ENCODE data around the gene WDR54.

Gene WDR54, protein sequence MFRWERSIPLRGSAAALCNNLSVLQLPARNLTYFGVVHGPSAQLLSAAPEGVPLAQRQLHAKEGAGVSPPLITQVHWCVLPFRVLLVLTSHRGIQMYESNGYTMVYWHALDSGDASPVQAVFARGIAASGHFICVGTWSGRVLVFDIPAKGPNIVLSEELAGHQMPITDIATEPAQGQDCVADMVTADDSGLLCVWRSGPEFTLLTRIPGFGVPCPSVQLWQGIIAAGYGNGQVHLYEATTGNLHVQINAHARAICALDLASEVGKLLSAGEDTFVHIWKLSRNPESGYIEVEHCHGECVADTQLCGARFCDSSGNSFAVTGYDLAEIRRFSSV

DNA sequence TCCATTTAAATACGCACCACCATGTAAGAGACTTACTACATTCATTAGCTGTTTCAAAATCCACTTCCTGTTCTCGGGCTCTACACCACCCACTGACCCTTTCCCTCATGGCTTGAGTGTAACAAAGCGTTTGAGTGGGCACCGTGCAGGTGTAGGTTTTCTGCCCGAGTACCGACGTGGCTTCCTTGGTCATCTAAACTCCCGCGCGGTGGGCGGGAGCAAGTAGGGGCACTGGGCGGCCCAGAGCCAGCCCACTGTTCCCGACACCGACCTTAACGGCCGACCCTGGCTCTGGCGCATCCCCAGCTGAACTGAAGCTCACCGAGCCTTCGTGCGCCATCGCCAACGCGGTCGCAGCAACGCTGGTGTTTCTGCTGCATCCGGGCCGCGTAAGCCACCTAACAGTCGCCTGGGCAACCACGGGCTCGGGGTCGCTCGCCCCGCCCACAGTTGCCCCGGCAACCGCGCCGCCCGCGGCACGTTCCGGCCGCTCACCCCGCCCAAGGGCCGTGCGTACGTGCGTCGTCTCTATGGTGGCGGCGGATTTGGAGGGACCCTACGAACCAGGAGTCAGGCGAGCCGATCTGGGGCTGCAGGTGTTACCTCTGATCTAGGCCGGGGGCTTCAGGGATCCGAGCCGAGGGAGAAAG lies at the start of gene WDR54, which contains the start of gene C2orf81:
Gene WDR54 (plus strand): TSS at position 510 of the 650 bp plus-strand sequence. CDS start 424 bp downstream, outside the sequence.
Gene C2orf81 (minus strand): TSS at position 399 of the 650 bp plus-strand sequence. CDS start 59 bp downstream, at position 340.
- H3K4me3 ChIP-seq, result peak within 1 kb of the TSS; percentile 86
- TF ChIP-seq EZH2 (IDR thresholded peaks at IDR 0.05) (no peak), POLR2AphosphoS5 (IDR thresholded peaks at IDR 0.05; ENCODE audit: borderline replicate concordance, low read depth, low read length) (peak; percentile 85)
- H3K27ac ChIP-seq, result no peak within 1 kb of the TSS
- H3K9ac ChIP-seq (ENCODE audit: insufficient read length), result peak within 1 kb of the TSS; percentile 50
- no peaks in the 10 kb centered on the region for H3K9me3 ChIP-seq (ENCODE audit: low read depth, low read length)
- no peaks in the 10 kb centered on the region; the same call in 1 of the 2 replicates for H3K36me3 ChIP-seq (ENCODE audit: insufficient read depth, low read length)
- DNase-seq (ENCODE audit: low read depth, low spot score), result no peak

DNA sequence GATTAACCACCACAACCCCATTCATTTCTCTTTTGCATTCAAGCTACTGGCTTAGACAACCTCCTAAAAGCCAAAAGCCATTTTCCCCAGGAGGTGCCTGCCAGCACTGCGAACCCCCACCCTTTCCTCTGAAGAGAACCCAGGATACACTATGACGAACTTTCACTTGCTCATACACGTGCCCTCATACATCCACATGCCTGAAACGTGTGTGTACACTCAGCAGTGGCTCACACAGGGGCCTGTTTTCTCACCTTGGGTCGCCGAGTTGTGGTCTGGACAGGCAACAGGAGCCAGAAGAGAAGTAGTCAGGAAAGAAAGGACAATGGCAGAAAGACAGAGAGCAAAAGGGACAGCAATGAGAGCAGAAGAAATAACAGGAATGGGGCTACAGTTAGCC lies 48.9 kb upstream of the WDR54 start:
- no peak for TF ChIP-seq EZH2 (IDR thresholded peaks at IDR 0.05)
- Histone ChIP-seq H3K4me3 (no peak overlapping the region), H3K9me3 (ENCODE audit: low read depth, low read length) (no peaks in the 10 kb centered on the region), H3K36me3 (ENCODE audit: insufficient read depth, low read length) (peaks cover 55% of the 10 kb centered on the region), H3K9ac (ENCODE audit: insufficient read length) (no peak overlapping the region), H3K27ac (no peak overlapping the region)
- DNase-seq (ENCODE audit: low read depth, low spot score), result no peak

DNA sequence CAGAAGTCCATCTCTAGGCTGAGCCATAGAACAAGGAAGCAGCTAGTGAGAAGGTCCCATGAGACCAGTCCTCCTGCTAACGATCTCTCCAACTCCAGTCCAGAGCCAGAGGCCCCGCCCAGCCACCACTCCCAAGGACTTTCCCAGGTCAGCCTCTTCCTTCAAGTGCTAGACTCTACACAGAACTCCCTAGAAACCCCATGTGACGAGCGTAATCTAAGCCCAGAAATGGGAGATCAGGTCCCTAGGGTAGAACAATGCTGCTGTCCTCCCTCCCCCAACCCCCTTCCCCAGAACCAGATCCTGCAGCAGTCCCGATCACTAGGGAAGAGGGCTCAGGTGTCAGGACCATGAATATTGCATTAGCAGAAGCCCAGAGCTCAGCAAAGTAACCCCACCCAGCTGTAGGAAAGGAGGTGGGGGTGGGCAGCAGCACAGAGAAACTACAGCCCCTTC lies 48.3 kb upstream of the WDR54 start:
- TF ChIP-seq POLR2AphosphoS5 (IDR thresholded peaks at IDR 0.05; ENCODE audit: borderline replicate concordance, low read depth, low read length), result no peak
- no peak for TF ChIP-seq EZH2 (IDR thresholded peaks at IDR 0.05)
- TF ChIP-seq FOXP2 (optimal IDR thresholded peaks at IDR 0.05; ENCODE audit: control extremely low read depth, extremely low read length, insufficient read depth), result no peak
- Histone ChIP-seq H3K27ac (no peak overlapping the region), H3K36me3 (ENCODE audit: insufficient read depth, low read length) (peaks cover 54% of the 10 kb centered on the region), H3K4me3 (no peak overlapping the region), H3K9me3 (ENCODE audit: low read depth, low read length) (no peaks in the 10 kb centered on the region), H3K9ac (ENCODE audit: insufficient read length) (no peak overlapping the region)
- no peak for DNase-seq (ENCODE audit: low read depth, low spot score)

DNA sequence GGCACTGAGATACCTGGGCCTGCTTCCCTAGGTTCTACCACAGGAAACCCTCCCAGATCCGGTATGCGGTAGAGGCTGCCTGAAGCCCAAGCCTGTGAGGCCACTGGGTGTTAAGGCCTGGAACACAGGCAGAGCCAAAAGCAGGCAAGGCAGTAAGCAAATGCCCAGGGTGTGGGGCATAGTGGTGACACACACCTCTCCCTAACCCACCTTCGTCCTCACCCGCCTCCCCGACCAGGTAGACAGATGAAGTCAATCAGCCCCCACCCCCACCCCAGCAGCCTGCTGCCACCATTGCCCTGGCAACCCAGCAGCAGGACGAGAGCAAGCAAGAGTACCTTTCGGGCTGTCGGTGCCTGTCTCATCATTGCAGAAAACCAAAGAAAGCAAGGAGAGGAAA lies 47.5 kb upstream of the WDR54 start:
- no peak overlapping the region for H3K27ac ChIP-seq
- H3K4me3 ChIP-seq, result no peak overlapping the region
- no peak for TF ChIP-seq FOXP2 (optimal IDR thresholded peaks at IDR 0.05; ENCODE audit: control extremely low read depth, extremely low read length, insufficient read depth)
- no peak for TF ChIP-seq POLR2AphosphoS5 (IDR thresholded peaks at IDR 0.05; ENCODE audit: borderline replicate concordance, low read depth, low read length)
- no peak for TF ChIP-seq EZH2 (IDR thresholded peaks at IDR 0.05)
- no peak overlapping the region for H3K9ac ChIP-seq (ENCODE audit: insufficient read length)
- H3K36me3 ChIP-seq (ENCODE audit: insufficient read depth, low read length), result peaks cover 50% of the 10 kb centered on the region
- DNase-seq (ENCODE audit: low read depth, low spot score), result no peak
- H3K9me3 ChIP-seq (ENCODE audit: low read depth, low read length), result no peaks in the 10 kb centered on the region

DNA sequence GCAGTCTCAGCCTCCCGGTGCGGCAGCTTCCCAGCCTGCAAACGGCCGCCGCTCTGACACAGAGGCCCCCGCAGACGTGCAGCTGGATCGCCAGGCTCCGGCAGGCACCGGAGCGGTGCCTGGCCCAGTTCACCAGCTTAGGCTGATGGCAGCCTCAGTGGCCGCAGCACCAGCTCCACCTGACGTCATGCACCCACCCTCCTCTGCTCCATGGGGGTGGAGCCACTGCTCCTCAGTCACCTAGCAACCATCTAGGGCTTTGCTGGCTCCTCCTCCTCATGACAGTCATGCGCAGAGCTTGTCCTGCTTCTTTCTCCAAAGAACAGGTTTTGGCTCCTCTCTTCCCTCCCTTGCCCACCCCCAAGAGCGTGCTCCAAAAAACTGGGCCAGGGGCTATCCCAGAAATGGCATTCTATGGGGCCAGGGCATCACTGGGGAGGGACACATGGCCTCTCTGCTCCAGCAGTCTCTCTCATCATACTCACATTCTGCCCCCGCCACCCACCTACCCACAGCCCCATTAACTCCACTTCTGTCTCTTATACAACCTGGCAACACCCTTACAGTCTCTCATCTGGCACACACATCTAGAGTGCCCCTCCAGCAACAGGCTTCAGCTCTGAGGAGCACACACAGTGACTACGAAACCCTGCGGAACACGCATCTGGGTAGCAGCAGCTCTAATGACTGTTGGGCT lies 46.9 kb upstream of the WDR54 start:
- H3K36me3 ChIP-seq (ENCODE audit: insufficient read depth, low read length), result peaks cover 46% of the 10 kb centered on the region
- no peak overlapping the region for H3K9ac ChIP-seq (ENCODE audit: insufficient read length)
- TF ChIP-seq EZH2 (IDR thresholded peaks at IDR 0.05) (no peak), POLR2AphosphoS5 (IDR thresholded peaks at IDR 0.05; ENCODE audit: borderline replicate concordance, low read depth, low read length) (no peak), FOXP2 (optimal IDR thresholded peaks at IDR 0.05; ENCODE audit: control extremely low read depth, extremely low read length, insufficient read depth) (no peak)
- H3K4me3 ChIP-seq, result no peak overlapping the region
- no peak overlapping the region for H3K27ac ChIP-seq
- no peak for DNase-seq (ENCODE audit: low read depth, low spot score)
- H3K9me3 ChIP-seq (ENCODE audit: low read depth, low read length), result no peaks in the 10 kb centered on the region

DNA sequence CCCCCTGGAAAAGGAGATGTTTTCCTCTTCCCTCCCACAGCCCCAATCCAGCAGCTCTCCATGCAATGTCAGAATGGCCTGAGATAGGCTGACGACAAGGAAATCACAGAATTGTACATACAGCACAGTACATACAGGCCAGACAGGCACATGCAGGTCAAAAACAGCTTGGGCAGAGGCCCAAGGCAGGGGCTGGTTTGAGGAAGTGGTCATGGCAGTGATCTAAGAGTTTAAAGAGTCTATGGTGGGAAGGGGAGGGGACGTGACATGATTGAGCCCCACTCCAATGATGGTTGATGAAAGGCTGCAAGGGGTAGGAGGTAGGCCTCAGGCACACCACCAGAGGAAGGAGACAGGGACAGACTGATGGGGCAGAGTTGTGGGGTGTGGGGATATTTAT lies 45.7 kb upstream of the WDR54 start:
- no peak overlapping the region for H3K4me3 ChIP-seq
- H3K27ac ChIP-seq, result no peak overlapping the region
- H3K9me3 ChIP-seq (ENCODE audit: low read depth, low read length), result no peaks in the 10 kb centered on the region
- no peak overlapping the region for H3K9ac ChIP-seq (ENCODE audit: insufficient read length)
- H3K36me3 ChIP-seq (ENCODE audit: insufficient read depth, low read length), result peaks cover 35% of the 10 kb centered on the region
- no peak for DNase-seq (ENCODE audit: low read depth, low spot score)
- TF ChIP-seq EZH2 (IDR thresholded peaks at IDR 0.05) (no peak), POLR2AphosphoS5 (IDR thresholded peaks at IDR 0.05; ENCODE audit: borderline replicate concordance, low read depth, low read length) (no peak), FOXP2 (optimal IDR thresholded peaks at IDR 0.05; ENCODE audit: control extremely low read depth, extremely low read length, insufficient read depth) (no peak)

DNA sequence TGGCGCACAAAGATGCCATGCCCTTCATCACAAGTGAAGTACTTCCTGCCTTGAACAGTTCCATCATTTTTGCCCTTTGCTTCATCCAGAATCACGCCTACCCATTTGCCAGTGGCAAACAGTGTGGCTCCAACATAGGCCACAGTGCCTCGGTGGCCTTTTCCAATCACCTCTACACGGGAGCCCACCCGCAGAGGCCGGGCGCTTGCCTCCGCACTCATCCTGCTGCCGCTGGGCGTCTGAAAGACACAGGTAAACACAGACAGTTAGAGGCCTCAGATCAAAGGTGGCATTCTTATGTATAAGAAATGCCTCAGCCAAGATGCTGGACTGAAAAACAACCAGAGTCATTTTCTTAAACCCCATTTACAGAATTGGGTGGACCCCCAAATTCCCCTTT lies 43.5 kb upstream of the WDR54 start:
- H3K4me3 ChIP-seq, result no peak overlapping the region
- peaks cover 30% of the 10 kb centered on the region for H3K36me3 ChIP-seq (ENCODE audit: insufficient read depth, low read length)
- H3K9me3 ChIP-seq (ENCODE audit: low read depth, low read length), result no peaks in the 10 kb centered on the region
- H3K9ac ChIP-seq (ENCODE audit: insufficient read length), result no peak overlapping the region
- no peak overlapping the region for H3K27ac ChIP-seq
- DNase-seq (ENCODE audit: low read depth, low spot score), result no peak
- no peak for TF ChIP-seq FOXP2 (optimal IDR thresholded peaks at IDR 0.05; ENCODE audit: control extremely low read depth, extremely low read length, insufficient read depth)
- no peak for TF ChIP-seq POLR2AphosphoS5 (IDR thresholded peaks at IDR 0.05; ENCODE audit: borderline replicate concordance, low read depth, low read length)
- TF ChIP-seq EZH2 (IDR thresholded peaks at IDR 0.05), result no peak

Data from SK-N-MC (cell line).